Measurements from ENCODE around the gene NAALADL2.
"Not testable (repeated sequence)": the region's sequence is repeated elsewhere in the genome, so short reads cannot be mapped to it uniquely, and the experiment has no call there.

NAALADL2 gene

GRCh38 chr3:175153595-175153994, 294.5 kb downstream of the NAALADL2 start:
- TF ChIP-seq CTCF (IDR thresholded peaks at IDR 0.05; ENCODE audit: insufficient read depth, low read depth, low read length, missing control alignments) = no peak

DNA sequence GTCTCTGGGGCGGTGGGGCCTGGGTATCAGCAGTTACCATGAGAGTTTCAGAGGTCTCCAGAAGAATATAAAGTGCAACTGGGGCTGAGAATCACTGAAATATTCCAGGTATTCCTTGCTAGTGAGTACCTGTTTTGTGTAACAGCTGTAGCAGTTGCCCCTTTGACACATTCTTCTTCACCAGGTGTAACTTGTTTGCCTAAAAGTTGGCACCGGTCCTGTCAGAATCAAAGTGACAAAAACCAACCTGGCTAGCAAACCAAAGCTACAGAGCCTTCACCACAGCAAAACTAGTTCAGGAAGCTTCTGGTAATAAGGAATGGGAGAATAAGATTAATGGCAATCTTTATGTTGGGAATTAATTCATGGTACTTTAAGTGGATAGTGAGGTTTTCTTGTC, 296.0 kb downstream of the NAALADL2 start:
- TF ChIP-seq CTCF (IDR thresholded peaks at IDR 0.05; ENCODE audit: insufficient read depth, low read depth, low read length, missing control alignments) = no peak
- no peak overlapping the region for H3K4me3 ChIP-seq (ENCODE audit: low read depth, low read length)
- DNase-seq (ENCODE audit: low read depth) = no peak

More at GRCh38 chr3:175153595-175153994, 294.5 kb downstream of the NAALADL2 start:
- DNase-seq (ENCODE audit: low read depth) = no peak
- no peak overlapping the region for H3K4me3 ChIP-seq (ENCODE audit: low read depth, low read length)

DNA sequence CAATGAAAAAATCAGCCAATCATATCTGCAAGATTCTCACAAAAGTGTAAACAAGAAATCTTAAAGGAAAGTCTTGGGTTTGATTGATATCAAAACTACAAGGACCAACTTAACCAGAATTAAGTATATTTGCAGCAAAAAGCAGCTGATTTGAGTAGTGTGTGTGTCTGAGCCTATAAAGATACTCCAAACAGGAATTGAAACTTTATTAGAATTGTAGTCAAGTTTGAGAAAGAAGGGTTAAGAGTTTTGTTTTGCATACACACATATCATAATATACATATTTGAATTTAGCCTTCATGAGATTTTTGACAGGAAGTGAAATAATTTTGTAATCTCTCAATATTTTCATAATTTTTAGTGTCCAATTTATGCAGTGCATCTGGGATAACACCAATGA, 300.1 kb downstream of the NAALADL2 start:
- TF ChIP-seq CTCF (IDR thresholded peaks at IDR 0.05; ENCODE audit: insufficient read depth, low read depth, low read length, missing control alignments) = no peak
- no peak overlapping the region for H3K4me3 ChIP-seq (ENCODE audit: low read depth, low read length)
- no peak for DNase-seq (ENCODE audit: low read depth)

GRCh38 chr3:175161291-175161690, 302.2 kb downstream of the NAALADL2 start:
- TF ChIP-seq CTCF (IDR thresholded peaks at IDR 0.05; ENCODE audit: insufficient read depth, low read depth, low read length, missing control alignments) = no peak
- no peak overlapping the region for H3K4me3 ChIP-seq (ENCODE audit: low read depth, low read length)
- DNase-seq (ENCODE audit: low read depth) = no peak

GRCh38 chr3:175163686-175164085, 304.6 kb downstream of the NAALADL2 start:
- TF ChIP-seq CTCF (IDR thresholded peaks at IDR 0.05; ENCODE audit: insufficient read depth, low read depth, low read length, missing control alignments) = no peak
- no peak overlapping the region for H3K4me3 ChIP-seq (ENCODE audit: low read depth, low read length)
- no peak for DNase-seq (ENCODE audit: low read depth)

DNA sequence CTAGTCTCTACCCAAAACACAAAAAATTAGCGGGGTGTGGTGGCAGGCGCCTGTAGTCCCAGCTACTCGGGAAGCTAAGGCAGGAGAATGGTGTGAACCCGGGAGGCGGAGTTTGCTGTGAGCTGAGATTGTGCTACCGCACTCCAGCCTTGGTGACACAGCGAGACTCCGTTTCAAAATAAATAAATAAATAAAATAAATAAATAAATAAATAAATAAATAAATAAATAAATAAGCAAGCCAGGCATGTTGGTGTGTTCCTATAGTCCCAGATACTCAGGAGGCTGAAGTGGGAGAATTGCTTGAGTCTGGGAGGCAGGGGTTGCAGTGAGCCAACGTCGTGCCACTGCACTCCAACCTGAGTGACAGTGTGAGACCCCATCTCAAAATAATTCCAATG, 314.0 kb downstream of the NAALADL2 start:
- not testable (repeated sequence) for H3K4me3 ChIP-seq (ENCODE audit: low read depth, low read length); DNase-seq (ENCODE audit: low read depth)

DNA sequence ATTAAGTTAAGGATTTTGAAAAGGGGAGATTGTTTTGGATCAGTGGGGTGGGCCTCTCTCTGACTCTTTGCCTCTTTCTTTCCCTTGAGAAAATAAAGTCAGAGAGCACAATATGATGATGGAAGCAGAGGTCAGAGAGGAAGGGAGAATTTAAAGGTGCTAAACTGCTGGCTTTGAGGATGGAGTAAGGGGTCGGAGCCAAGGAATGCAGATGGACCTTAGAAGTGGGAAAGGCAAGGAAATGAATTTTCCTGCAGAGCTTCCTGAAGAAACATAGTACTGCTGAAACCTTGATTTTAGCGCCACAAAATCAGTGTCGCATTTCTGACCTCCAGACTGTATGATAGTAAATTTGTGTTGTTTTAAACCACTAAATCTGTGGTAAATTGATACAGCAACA, 317.4 kb downstream of the NAALADL2 start:
- H3K4me3 ChIP-seq (ENCODE audit: low read depth, low read length) = no peak overlapping the region
- no peak for TF ChIP-seq CTCF (IDR thresholded peaks at IDR 0.05; ENCODE audit: insufficient read depth, low read depth, low read length, missing control alignments)
- DNase-seq (ENCODE audit: low read depth) = no peak

All from GM12865 (cell line).